ENCODE measurements around the gene FOXP1.

GRCh38 chr3:71494212-71494611 is 89.3 kb downstream of the FOXP1 start:
- TF ChIP-seq, protein P1, sequence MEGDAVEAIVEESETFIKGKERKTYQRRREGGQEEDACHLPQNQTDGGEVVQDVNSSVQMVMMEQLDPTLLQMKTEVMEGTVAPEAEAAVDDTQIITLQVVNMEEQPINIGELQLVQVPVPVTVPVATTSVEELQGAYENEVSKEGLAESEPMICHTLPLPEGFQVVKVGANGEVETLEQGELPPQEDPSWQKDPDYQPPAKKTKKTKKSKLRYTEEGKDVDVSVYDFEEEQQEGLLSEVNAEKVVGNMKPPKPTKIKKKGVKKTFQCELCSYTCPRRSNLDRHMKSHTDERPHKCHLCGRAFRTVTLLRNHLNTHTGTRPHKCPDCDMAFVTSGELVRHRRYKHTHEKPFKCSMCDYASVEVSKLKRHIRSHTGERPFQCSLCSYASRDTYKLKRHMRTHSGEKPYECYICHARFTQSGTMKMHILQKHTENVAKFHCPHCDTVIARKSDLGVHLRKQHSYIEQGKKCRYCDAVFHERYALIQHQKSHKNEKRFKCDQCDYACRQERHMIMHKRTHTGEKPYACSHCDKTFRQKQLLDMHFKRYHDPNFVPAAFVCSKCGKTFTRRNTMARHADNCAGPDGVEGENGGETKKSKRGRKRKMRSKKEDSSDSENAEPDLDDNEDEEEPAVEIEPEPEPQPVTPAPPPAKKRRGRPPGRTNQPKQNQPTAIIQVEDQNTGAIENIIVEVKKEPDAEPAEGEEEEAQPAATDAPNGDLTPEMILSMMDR (IDR thresholded peaks at IDR 0.05; ENCODE audit: low read length) = no peak
- TF ChIP-seq EZH2 (IDR thresholded peaks at IDR 0.05; ENCODE audit: borderline replicate concordance, low read length) = no peak
